ENCODE data around the gene NIPAL3.
A peak's percentile ranks its signal among the peaks of the same experiment; 100 is the strongest.
"Not testable (repeated sequence)": the region's sequence is repeated elsewhere in the genome, so short reads cannot be mapped to it uniquely, and the experiment has no call there.

Gene NIPAL3

DNA sequence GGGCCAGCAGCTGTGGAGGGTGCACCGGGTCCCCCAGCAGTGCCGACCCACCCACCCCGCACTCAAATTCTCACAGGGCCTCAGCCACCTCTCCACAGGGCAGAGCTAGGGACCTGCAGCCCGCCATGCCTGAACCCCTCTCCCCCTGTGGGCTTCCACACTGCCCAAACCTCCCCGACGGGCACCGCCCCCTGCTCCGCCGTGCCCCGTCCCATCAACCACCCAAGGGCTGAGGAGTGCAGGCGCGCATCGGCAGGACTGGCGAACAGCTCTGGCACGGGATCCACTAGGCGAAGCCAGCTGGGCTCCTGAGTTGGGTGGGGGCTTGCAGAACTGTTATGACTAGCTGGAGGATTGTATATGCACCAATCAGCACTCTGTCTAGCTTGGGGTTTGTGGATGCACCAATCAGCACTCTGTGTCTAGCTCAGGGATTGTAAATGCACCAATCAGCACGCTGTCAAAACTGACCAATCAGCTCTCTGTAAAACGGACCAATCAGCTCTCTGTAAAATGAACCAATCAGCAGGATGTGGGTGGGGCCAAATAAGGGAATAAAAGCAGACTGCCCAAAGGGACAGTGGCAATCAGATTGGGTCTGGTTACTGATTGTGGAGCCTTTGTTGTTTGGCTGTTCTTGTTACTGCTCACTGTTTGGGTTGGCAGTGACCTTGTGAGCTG, 74.6 kb downstream of the NIPAL3 start:
- no peak for DNase-seq (ENCODE audit: low read depth)

DNA sequence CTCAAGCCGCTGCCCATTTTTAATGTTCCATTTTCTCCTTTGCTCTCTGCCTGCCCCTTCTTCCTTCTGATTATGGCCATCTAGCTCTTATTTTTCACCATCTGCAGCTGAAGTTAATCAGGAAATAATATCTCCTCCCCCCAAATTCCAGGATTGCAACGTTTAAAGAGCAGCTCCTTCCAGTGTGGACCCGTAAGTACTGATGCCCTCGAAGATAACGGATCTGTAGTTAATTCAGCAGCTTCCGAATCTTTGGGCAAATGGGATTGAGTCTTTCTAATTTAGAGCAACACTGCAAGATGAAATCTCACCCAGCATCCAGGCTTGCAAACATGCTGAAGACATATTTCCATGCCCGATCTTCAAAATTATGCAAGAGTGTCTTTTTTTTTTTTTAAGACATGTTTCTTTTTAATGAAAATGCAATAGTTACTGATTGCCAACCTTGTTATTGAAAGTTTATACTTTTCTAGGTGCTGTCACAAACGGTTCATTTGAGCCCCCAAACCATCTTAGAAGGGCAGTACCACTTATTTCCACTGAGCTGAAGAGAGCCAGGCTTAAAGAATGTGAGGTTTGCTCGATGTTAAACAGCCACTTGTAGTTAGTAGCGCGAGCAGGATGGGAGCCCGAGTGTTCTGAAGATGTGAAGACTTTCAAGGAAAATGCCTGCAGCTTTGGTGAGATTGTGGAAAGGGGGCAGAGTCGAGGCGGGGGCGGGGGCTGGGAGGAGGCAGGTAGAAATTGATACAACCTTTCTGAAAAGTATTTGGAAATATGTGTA, 76.2 kb downstream of the NIPAL3 start:
- DNase-seq (ENCODE audit: low read depth): no peak

DNA sequence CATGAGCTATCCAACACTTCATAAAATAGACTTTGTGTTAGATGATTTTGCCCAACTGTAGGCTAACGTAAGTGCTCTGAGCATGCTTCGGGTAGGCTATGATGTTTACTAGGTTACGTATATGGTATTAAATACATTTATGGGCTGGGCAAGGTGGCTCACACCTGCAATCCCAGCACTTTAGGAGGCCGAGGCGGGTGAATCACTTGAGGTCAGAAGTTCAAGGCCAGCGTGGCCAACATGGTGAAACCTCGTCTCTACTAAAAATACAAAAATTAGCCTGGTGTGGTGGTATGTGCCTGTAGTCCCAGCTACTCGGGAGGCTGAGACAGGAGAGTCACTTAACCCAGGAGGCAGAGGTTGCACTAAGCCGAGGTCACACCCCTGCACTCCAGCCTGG, 77.3 kb downstream of the NIPAL3 start:
- DNase-seq (ENCODE audit: low read depth): not testable (repeated sequence)

DNA sequence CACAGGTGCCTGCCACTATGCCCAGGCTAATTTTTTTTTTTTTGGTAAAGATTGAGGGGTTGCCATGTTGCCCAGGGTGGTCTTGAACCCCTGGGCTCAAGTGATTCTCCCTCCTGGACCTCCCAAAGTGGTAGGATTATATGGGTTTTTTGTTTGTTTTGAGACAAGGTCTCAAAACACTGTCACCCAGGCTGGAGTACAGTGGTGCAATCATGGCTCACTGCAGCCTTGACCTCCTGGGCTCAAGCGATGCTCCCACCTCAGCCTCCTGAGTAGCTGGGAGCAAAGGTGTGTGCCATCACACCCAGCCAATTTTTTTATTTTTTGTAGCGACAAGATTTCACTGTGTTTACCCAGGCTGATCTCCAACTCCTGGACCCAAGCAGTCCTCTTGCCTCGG, 78.2 kb downstream of the NIPAL3 start:
- no peak for DNase-seq (ENCODE audit: low read depth)

DNA sequence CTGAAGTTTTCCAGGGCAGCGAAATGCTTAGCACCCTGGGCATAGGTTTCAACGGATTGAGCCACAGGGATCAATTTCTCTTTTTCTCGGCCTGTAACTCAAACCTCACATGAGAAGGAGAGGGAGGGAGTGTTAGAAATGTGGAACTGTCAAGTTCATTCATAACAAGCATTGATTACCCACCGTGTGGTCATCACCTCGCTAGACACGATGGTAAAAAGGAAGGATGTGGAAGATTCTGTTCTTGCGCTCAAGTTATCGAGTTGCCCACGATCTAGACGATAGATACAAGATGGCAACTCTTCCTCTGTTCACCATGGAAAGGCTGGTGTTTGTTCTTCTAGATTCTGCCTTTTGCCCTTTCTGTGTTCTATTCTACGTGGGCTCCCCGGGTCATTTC, 83.0 kb downstream of the NIPAL3 start:
- no peak for DNase-seq (ENCODE audit: low read depth)

DNA sequence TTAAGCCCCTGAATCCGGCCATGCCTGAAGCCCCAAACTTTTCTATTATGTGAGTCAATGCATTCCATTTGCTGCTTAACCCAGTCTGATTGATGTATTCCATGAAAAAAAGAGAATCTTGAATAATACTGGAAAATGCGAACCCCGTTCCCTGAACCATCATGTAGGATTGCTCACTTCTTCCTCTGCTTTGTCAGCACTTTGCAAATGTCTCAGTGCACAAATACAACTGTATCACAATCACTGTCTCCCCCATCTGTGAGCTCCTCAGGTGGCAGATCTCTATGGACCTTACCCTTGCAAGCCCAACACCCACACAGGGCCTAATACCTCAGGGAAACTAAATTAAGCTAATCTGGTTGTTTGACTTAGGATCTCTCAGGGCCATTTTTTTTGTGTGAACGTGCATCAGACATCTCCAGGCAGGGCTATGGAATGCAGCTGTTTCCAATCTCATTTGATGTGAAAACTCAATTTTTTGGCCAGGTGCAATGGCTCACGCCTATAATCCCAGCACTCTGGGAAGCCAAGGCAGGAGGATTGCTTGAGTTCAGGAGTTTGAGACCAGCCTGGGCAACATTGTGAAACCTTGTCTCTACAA, 84.9 kb downstream of the NIPAL3 start:
- DNase-seq (ENCODE audit: low read depth): no peak

DNA sequence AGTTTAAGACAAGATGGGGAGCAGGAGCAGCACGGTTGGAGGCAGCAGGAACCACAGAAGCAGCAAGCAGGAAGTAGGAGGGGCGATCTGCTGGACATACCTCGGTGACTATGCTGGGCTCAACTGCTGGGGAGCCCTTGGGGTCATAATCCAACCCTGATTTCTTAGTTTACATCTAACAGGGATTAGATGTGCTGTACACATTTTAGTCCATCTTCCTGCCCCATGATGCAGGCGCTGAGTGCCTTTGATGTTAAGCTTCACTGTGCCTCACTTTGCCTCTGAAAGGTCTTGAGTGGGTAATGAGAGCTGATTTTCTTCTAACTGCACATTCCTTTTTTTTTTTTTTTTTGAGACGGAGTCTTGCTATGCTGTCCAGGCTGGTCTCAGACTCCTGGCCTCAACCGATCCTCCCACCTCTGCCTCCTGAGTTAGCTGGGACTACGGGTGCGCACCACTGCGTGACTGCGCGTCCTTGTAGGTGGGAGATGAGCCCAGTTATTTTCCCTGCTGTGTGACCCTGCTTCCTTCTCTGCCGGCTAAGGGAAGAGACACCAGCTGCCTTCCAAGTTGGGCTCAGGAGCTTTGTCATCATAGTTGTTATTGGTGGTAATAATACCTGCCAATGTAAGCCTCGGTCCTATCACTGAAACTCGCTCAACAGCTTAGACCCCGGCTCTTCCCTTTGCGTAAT, 85.9 kb downstream of the NIPAL3 start:
- no peak for DNase-seq (ENCODE audit: low read depth)

DNA sequence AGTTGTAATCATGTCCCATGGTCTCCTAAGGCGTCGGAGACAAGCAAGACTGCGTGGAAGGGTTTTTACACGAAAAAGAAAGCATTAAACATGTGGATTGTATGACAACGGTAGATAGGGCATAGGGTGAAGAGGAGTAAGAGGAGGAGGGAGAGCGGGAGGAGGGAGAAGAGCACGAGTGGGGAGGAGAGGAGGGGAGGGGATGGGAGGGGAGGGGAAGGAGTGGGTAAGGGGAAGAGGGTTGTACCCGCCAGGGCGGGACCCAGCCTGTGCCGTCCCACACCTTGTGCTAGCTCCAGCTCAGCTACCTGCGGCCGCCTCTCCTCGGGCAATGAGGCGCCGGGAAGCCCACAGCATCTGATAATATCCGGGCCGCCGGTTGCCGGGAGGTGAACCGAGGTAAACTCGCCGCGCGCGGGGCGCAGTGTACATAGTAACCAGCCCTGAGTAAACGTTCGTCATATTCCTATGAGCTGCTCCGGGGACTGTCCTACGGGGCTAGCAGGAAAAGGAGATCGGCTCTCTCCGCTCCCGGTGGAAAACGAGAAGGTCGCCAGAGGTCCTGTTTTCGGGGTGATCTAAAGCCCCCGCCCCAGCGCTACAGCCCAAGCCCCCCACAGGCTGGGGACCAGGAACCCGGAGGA, 86.6 kb downstream of the NIPAL3 start:
- peak; percentile 47 for DNase-seq (ENCODE audit: low read depth)

DNA sequence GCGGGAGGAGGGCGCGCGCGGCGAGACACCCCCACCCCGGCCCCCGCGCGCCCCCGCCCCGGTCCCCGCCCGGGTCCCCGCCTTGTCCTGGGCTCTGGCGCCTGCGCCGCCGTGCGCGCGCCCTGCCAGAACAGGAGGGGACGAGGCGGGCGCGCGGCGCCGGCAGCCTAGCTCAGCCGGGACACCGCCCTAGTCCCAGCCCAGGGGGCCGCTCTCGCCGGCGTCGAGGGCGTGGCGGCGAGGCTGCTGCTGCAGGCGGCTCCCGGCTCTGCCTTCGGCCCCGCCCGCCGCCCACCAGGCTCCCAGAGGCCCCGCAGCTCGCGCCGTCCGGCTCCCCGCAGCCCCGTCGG, 87.1 kb downstream of the NIPAL3 start, which contains the start of gene RCAN3:
TSS of gene RCAN3 (plus strand) at position 128 of the 350 bp plus-strand sequence. CDS start 11,537 bp downstream, outside the sequence.
- peak; percentile 83 for DNase-seq (ENCODE audit: low read depth)

DNA sequence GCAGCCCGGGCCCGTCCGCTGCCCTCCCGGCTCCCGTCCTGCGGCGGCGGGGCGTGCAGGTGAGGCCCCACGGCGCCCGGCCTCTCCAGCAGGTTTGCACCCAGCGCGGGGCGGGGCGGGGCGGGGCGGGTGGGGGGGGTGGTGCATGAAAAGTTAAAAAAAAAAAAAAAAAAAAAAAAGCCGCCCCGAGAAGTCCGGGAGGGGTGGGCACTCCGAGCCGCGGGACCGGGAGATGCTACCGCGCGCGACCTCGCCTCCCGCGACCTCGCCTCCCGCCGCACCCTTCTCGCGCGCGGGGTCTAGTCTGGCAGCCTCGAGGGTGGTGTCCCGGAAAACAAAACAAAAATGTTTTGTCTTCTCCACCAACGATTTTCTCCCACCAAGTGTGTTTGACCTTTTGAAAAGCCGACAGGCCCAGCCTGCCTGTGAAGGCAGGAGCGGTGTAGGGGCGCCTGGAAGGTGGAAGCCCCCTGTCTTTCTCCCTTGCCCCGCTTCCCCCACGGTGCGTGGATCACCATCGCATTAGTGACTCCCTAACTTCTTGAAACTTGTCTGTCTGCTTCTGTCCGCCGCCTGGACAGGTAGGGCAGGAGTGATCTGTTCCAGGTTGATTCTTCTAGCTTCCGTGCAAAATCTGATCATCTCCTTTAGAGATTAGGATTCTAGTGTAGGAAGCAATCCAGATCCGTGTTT, 87.6 kb downstream of the NIPAL3 start:
- DNase-seq (ENCODE audit: low read depth): no peak

DNA sequence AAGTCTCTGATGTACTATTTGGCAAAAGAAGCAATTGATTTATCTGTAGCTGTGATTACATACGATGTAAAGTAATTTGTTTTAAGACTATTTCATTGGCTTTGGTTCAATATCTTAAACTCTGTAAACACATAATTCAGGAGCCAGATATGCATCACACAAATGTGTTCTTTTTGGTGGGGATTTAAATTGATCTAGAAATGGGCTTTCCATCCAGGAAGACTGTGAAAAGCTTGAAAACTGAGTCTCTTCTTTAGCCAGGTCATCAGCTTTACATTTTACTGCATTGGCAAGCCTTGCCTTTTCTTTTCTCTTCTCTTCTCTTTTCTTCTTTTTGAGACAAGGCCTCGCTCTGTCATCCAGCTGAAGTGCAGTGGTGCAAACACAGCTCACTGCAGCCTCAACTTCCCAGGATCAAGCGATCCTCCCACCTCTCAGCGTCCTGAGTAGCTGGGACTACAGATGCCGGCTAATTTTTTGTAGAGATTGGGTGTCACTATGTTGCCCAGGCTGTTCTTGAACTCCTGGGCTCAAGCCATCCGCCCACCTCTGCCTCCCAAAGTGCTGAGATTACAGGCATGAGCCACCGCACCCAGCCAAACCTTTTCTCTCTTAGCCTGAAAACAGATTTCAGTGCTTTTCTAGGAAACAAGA, 88.4 kb downstream of the NIPAL3 start:
- DNase-seq (ENCODE audit: low read depth): no peak

DNA sequence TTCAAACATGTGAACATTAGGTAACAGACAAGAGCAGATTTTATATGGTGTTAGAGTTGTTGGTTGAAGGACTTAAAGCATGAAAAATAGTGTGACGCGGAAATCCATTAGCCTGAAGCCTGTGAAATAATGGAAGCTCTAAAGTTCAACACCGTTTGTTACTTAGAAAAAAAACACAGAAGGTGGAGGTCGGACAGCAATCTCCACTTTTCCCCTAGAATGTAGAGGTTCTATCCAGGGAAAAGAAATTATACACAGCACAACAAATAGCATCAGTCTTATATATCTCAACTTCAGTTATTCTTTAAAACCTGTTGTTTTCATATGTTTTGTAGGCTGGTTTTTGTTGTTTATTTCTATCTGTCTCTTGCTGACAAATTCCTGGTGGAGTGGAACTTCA, 89.0 kb downstream of the NIPAL3 start:
- DNase-seq (ENCODE audit: low read depth): no peak

DNA sequence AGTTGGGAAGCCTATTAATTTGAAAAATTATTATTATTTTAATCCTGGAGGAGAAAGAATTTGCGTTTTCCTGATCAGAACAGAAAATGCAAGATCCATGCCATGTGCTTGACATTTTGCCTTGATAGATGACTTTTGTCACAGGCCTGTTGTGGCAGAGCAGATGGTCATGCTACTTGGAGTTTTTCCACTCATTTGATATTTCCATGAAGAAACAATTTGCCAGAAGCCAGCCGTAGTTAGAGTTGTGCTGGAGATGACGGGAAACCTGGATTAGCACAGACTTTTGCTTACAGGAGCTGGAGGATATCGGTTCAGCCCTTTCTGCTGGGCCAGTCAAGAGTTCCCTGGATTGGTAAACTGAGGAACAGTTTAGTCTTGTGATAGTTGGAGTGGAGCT, 90.2 kb downstream of the NIPAL3 start:
- DNase-seq (ENCODE audit: low read depth): no peak

DNA sequence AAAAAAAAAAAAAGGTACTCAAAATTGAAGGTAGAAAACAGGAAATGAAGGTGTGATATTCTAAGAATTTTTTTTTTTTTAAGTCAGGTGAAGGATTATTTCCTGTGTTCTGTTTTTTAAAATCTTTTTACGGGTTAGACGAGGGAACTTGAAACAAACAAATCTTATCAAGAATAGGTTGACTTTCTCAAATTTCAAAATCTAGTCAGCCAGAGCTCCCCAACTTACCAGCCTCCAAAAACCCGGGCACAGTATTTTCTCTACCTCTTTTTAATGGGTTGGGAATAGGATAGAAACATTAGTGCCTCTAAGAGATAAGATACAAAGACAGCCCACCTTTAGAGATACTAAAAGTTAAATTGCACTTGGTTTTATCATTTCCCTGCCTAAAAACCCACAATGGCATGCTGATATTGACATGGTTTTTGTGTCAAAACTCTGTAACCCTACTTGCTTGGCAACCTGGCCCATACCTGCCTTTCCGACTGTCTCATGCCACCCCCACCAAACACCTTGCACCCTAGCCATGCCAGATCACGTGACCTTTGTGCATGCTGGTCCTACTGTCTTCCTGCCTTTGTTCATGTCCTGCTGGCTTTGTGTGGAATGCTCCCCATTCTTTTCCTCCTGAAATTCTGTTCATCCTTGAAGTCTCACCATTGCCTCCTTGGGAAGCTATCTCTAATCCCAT, 91.2 kb downstream of the NIPAL3 start:
- no peak for DNase-seq (ENCODE audit: low read depth)

DNA sequence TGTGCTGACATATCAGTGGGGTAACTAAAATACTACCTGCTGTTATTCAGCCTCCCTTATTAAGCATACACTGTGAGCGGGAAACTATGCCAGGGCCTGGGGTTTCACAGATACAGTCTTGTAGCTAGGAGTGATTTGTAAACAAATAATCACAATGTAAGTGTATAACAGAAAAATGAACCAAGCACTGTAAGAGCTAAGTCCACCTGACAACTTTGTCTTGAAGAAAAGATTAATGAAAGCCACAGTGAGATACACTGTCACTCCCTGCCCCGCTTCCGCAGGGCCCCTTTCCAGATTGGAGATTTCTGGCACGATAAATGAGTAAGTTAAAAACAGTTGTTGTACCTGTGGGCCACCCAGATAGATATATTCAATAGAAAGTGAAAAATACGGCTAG, 91.8 kb downstream of the NIPAL3 start:
- no peak for DNase-seq (ENCODE audit: low read depth)

DNA sequence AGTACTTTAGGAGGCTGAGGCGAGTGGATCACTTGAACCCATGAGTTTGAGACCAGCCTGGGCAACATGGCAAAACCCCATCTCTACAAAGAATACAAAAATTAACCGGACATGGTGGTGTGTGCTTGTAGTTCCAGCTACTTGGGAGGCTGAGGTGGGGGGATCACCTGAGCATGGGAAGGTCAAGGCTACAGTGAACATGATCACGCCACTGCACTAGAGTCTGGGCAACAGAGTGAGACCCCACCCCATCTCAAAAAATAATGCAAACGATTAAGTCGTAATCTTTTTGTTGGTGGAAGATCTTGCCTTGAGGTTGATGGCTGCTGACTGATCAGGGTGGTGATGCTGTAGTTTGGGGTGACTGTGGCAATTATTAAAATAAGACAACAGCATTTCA, 93.3 kb downstream of the NIPAL3 start:
- no peak for DNase-seq (ENCODE audit: low read depth)

DNA sequence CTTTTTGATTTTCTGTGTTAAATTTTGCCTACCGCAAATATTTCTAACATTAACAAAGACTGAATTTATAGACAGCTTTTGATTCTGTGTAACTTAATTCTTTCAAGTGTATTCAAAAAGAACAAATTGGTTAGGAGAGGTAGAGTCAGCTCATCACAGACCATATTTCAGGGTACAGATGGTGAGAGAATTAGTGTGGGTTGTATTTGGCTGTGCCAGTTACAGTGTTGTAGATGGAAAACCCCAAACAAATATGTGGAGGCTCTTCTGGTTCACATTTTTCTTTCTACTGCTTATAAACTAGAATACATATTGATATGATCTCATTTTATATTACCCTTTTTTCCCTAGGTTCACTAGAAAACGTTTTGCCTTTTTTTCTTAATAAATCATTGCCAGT, 98.1 kb downstream of the NIPAL3 start:
- no peak for DNase-seq (ENCODE audit: low read depth)

DNA sequence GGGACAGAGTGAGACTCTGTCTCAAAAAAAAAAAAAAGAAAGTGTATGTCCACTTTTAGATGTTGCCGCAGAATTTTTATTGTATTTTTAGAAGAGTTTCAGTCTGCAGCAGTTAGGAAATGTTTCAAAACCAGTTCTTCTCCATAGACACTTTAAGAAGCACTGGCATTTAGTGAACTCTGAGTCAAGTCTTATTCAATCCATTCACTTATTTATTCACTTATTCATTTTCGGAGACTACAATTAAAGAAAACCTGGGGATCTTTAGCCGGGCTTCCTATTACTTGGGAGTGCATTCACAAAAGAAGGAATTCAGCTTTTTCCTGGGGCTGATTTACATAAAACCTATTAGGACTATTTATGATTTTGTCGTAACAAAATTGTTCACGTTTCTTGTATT, 99.3 kb downstream of the NIPAL3 start:
- DNase-seq (ENCODE audit: low read depth): no peak

DNA sequence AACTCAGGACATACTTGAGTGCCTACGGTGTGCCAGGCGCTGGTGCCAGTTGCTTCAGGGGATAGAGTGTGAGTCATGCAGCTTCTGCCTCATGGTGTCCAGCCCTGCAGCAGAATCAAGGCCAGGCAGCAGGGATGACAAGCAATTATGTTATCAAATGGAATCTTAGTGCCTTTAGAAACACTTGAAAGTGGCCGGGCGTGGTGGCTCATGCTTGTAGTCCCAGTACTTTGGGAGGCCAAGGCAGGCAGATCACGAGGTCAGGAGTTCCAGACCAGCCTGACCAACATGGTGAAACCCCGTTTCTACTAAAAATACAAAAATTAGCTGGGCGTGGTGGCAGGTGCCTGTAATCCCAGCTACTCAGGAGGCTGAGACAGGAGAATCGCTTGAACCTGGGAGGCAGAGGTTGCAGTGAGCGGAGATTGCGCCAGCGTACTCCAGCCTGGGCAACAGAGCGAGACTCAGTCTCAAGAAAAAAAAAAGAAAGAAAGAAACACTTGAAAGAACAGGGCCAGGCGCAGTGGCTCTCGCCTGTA, 100.1 kb downstream of the NIPAL3 start:
- DNase-seq (ENCODE audit: low read depth): peak; percentile 66

DNA sequence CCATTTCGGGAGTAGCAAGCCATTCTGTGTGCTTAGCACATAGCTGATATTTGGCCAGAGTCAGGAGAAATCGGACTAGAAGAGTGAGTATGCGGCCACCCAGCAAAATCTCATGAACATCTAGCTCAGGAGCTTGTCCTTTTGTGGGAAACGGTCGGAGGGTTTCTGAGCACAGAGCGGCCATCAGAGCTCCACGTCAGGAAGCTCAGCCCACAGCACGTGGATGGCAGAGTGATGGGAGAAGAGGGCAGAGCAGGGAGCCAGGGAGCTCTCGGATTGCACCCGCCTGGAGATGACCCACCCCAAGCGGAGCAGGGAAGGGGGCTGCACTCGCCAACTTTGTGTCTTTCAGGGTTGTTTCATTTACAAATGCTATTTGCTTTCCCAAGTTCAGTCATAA, 100.9 kb downstream of the NIPAL3 start:
- no peak for DNase-seq (ENCODE audit: low read depth)

All from fibroblast of gingiva (primary cell).